Psoas muscle (tissue), 8 donors: Measurements from ENCODE around the gene APRT. TPM values are rescaled to one million over a fixed set of nuclear protein-coding genes. Genes with fewer than 3 reads are reported as not detected.
"Not testable (repeated sequence)": the region's sequence is repeated elsewhere in the genome, so short reads cannot be mapped to it uniquely, and the experiment has no call there.

ENCODE experiments used
- ATAC-seq, 4 donors: fragments of 200-7000 bp; cut with Tn5 transposase; one replicate each; pipeline ENCODE4 v1.9.1; 2020; ENCODE audit warnings: moderate library complexity in 3 of 4, mild to moderate bottlenecking in 2 of 4
- DNase-seq, 2 donors: peaks; one replicate each; pipeline ENCODE4 v3.0.0-alpha.2; 2020
- H3K27ac ChIP-seq: fragments of 200-600 bp; one replicate; pipeline ENCODE4 v1.8.0; 2022
- H3K27me3 ChIP-seq, 3 donors: fragments of 200-600 bp in 1 of 3; one replicate each; pipeline versions ENCODE4 v1.6.1 to v1.8.0; 2013 to 2022; ENCODE audit warnings: low read length in 2 of 3, mild to moderate bottlenecking in 2 of 3, moderate library complexity in 1 of 3; ENCODE audit not compliant: insufficient read depth in 3 of 3
- H3K36me3 ChIP-seq, 2 donors: fragments of 200-600 bp in 1 of 2; one replicate each; pipeline versions ENCODE4 v1.6.1 to v1.8.0; 2013 to 2022; ENCODE audit warnings: low read depth in 1 of 2, mild to moderate bottlenecking in 1 of 2, moderate library complexity in 1 of 2; ENCODE audit not compliant: insufficient read depth in 1 of 2
- H3K4me1 ChIP-seq: fragments of 200-600 bp; one replicate; pipeline ENCODE4 v1.8.0; 2022
- H3K4me3 ChIP-seq: fragments of 200-600 bp; one replicate; pipeline ENCODE4 v1.8.0; 2022; ENCODE audit warnings: mild to moderate bottlenecking
- H3K9me3 ChIP-seq: fragments of 200-600 bp; one replicate; pipeline ENCODE4 v1.8.0; 2022
- WGBS, 3 donors: extraction: QIAGEN DNeasy Blood & Tissue Kit; methylation state at CpG; one replicate each; pipeline versions ENCODE4 v1.1.6 to v1.1.7; 2013; 5-methylcytosine and 5-hydroxymethylcytosine counted together
- intact Hi-C, 2 donors: fragments of 100-400 bp; cut with DNase I; formaldehyde crosslinking; loops; one replicate each; pipeline versions ENCODE4 v1.11.0 to v1.14.2; 2022
- polyA plus RNA-seq, 3 donors: library from polyadenylated mRNA; stranded (reverse); fragments of 200-250 nt; gene quantifications; one replicate each; pipeline ENCODE4 v1.2.3, GENCODE V29; 2013
- total RNA-seq, 4 donors: library from RNA; stranded (reverse); fragmentation: NEBNext Ultra II Directional in 2 of 4; extraction: Animal tissue kit (Norgen Biotek cat#: 25700) in 2 of 4; gene quantifications; one replicate each; pipeline versions ENCODE4 v1.2.1 to v1.2.4, GENCODE V29; 2021 to 2023
- TF ChIP-seq, protein P1 (sequence below): fragments of 200-600 bp; IDR thresholded peaks from one replicate; pipeline ENCODE4 v1.8.0; 2022; ENCODE audit warnings: antibody characterized with exemption
- donor health status: healthy with polysubstance abuse.
- donor health status: DM: no; HTN: no; CAD: no; lungs with moderate emphysema.
- donor health status: Bipolar disorder and iron deficiency.
- donor health status: healthy.
- donor health status: DM: yes; HTN: yes; CAD: no.
- donor health status: DM: no; HTN: no; CAD: no.
- donor health status: DM: no; HTN: no; CAD: no.
- donor health status: DM: yes; HTN: yes; CAD: no.

Gene APRT
- total and polyA plus RNA-seq, 7 donors: 32.8 to 165 (median 61.5) TPM

DNA sequence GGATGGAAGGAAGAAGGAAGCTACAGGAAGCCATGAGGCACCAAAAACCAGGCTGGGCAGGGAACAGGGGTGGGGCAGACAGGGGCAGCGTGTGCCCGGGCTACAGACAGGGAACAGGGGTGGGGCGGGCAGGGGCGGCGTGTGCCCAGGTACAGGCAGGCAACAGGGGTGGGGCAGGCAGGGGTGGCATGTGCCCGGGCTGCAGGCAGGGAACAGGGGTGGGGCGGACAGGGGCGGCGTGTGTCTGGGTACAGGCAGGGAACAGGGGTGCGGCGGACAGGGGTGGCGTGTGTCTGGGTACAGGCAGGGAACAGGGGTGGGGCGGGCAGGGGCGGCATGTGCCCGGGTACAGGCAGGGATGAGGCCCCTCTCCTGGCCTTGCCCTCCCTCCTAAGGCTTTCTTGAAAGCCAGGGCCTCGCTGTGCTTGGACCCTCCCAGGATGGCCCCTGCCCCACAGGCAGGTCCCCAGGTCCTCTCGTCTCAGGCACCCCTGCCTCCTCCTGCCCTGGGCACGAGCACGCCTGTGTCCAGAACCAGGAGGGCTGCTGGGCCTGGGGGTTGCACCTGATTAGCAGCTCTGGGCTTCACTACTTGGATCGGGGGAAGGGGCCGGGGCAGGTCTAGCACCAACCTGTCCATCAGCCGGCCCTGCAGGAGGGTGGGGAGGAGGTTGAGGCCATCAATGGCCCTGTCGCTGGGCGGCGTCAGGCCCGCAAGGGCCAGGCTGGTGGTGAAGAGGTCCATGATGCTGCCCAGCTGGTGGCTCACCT, 14.5 kb upstream of the APRT start:
- TF ChIP-seq, protein P1, sequence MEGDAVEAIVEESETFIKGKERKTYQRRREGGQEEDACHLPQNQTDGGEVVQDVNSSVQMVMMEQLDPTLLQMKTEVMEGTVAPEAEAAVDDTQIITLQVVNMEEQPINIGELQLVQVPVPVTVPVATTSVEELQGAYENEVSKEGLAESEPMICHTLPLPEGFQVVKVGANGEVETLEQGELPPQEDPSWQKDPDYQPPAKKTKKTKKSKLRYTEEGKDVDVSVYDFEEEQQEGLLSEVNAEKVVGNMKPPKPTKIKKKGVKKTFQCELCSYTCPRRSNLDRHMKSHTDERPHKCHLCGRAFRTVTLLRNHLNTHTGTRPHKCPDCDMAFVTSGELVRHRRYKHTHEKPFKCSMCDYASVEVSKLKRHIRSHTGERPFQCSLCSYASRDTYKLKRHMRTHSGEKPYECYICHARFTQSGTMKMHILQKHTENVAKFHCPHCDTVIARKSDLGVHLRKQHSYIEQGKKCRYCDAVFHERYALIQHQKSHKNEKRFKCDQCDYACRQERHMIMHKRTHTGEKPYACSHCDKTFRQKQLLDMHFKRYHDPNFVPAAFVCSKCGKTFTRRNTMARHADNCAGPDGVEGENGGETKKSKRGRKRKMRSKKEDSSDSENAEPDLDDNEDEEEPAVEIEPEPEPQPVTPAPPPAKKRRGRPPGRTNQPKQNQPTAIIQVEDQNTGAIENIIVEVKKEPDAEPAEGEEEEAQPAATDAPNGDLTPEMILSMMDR: no peak
- no peak overlapping the region for H3K27ac ChIP-seq
- no peaks in the 10 kb centered on the region for H3K27me3 ChIP-seq
- intact Hi-C loops: no loop called here
- ATAC-seq (no peak), DNase-seq (no peak)
- H3K4me1 ChIP-seq: no peaks in the 10 kb centered on the region
- no peaks in the 10 kb centered on the region for H3K9me3 ChIP-seq
- peaks cover 0 to 30% of the 10 kb centered on the region in 2 donors for H3K36me3 ChIP-seq
- no peak overlapping the region for H3K4me3 ChIP-seq
- 94 to 95% (median 94%) methylated on average over 15 to 26 of the region's 26 CpGs for WGBS, 3 donors

- intact Hi-C loops: no loop called here
- TF ChIP-seq, protein P1: no peak
- Histone ChIP-seq H3K4me3 (no peak overlapping the region), H3K27ac (no peak overlapping the region), H3K36me3 (peaks cover 0 to 30% of the 10 kb centered on the region in 2 donors), H3K4me1 (no peaks in the 10 kb centered on the region), H3K27me3 (no peaks in the 10 kb centered on the region), H3K9me3 (no peaks in the 10 kb centered on the region)
- 83 to 98% (median 97%) methylated on average over 8 to 12 of the region's 12 CpGs for WGBS, 3 donors
- peak in 1 of 4 donors; percentile 12 for ATAC-seq
- DNase-seq: no peak
Measured at GRCh38 chr16:88825146-88825545, 13.4 kb upstream of the APRT start.

DNA sequence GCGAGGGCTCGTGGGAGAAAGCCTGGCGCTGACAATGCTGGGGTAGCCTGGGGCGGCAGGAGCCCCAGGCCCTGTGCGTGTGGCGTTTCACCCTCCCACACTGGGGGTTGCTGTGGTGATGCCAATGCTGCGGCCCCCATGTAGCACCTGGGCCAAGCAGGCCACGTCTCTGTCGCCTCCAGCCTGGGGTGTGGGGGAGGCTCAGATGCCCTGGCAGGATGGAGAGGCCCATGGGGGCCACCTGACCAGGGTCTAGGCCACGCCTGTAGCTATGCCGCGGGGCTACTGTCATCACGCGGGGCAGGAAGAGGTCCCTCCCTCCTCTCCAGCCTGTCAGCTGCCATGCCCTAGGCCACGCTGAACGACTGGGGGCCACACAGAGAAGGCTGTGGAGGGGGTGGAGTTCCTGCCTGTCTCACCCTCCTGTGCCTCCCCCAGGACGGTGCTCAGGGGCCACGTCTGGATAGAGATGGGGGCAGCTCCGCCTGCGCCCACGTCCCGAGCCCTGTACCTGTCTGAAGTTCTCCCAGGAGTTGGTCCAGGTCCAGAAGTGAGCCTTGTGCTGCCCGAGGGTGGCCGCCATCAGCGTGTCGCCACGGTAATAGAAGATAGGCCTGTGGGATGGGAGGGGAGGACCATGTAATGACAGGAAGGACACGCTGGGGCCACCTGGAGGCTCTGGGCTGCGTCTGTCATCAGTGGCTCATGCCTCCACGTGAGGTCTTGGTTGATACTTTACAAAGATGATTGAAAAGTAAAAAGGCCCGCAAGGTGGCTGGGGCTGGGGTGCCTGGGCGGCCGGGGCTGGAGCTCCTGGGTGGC, 12.7 kb upstream of the APRT start:
- 85 to 90% (median 86%) methylated on average over 28 to 33 of the region's 33 CpGs for WGBS, 3 donors
- Histone ChIP-seq H3K4me1 (no peaks in the 10 kb centered on the region), H3K36me3 (peaks cover 0 to 30% of the 10 kb centered on the region in 2 donors), H3K27me3 (no peaks in the 10 kb centered on the region), H3K4me3 (no peak overlapping the region), H3K9me3 (no peaks in the 10 kb centered on the region), H3K27ac (no peak overlapping the region)
- TF ChIP-seq, protein P1: no peak
- intact Hi-C loops: no loop called here
- ATAC-seq (no peak), DNase-seq (no peak)

DNA sequence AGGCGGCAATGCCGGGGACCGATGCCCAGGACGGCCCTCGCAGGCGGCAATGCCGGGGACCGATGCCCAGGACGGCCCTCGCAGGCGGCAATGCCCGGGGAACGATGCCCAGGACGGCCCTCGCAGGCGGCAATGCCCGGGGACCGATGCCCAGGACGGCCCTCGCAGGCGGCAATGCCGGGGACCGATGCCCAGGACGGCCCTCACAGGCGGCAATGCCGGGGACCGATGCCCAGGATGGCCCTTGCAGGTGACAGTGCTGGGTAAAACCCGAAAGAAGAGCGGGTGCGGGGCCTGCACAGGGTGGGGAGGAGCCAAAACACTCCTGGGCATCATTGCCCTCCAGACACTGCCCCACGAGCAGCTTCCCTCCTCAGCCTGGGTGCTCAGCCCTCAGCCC, 11.9 kb upstream of the APRT start:
- peaks cover 0 to 30% of the 10 kb centered on the region in 2 donors for H3K36me3 ChIP-seq
- H3K27me3 ChIP-seq, H3K27ac ChIP-seq, H3K4me3 ChIP-seq, H3K4me1 ChIP-seq, DNase-seq, H3K9me3 ChIP-seq, intact Hi-C loops, ATAC-seq: not testable (repeated sequence)
- WGBS, 3 donors: 71 to 95% (median 94%) methylated on average over 27 to 30 of the region's 31 CpGs
